ENCODE data around the gene ST3GAL6.

Gene ST3GAL6

GRCh38 chr3:98740324-98740723 is 22.8 kb upstream of the ST3GAL6 start:
- no peak for DNase-seq (ENCODE audit: low spot score)

DNA sequence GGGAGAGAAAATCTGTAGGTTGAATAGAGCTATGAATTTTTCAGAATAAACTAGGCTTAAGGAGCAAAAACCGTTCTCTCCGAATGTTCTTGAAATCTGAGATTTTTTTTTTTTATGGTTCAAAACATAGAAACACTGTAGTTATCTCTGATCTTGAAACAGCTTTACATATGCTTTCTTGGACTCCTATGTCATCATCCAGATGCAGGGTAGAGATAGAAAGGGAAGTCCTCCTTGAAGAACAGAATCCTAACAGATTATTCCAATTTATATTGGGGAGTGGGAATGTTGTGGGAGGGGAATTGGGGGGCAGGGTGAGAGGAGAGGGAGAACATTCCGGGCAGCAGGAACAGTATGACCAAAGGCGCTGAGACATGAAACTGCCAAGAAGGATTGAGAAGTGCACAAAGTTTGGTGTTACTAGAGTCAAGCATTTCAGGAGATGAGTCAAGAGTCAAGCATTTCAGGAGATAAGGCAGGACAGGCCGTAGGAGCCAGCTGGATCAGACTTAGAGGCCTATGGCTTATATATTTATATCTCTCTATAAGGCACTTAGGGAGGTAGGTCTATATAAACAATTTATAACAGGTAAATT is 21.9 kb upstream of the ST3GAL6 start:
- DNase-seq (ENCODE audit: low spot score) = no peak

GRCh38 chr3:98743071-98743470 is 20.1 kb upstream of the ST3GAL6 start:
- no peak for DNase-seq (ENCODE audit: low spot score)

DNA sequence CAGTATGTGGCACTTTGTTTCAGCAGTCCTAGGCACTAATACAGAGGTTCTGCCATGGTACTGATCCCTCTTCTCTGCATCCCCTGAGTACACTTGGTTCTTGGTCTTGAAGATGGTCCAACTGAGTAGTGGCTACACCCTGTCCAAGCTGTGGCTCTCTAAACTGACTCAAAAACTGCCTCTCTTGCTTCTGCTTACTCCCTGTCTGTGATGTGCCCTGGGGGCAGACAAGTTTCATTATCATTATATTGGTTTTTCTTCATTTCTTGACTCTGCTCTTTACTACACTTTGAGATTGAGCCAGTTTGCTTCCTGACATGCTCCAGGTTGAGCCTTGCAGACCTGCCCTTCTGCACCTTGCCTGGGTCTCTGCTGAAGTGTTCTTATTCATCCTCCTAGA is 18.9 kb upstream of the ST3GAL6 start:
- DNase-seq (ENCODE audit: low spot score) = no peak

DNA sequence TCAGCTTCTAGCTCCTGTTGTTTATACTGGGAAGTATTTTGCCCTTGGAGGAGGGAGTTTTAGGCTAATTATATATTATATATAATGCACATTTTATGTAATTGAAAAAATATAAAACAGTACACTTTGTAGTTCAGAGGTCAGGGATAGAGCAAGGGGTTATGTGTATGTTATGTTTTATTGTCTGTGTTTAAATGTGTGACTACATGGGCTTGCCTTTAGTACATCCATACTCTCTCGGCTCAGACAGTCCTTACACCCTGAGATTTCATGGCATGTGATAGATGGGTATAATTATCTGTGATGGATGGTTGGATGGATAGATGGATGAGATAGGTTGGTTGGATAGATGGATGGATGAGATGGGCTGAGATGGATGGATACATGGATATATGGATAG is 17.4 kb upstream of the ST3GAL6 start:
- no peak for DNase-seq (ENCODE audit: low spot score)

DNA sequence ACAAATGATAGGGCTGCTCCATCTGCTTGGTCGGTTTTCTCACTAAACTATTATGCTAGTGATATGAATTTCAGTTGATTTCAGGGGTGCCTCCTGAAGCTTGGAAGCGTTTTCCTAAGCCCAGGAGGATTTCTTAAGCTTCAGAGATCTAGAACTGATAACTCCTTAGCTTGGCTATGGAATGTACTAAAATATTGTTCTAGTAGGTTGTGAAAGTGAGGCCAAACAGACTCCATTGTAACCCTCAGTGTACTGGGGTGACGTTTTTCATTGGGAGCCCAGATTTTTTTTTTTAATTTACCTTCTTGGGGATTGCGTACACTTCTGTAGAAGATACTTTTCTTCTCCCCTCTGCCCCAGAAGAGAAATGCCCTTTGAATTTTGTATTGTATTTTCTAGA is 17.0 kb upstream of the ST3GAL6 start:
- no peak for DNase-seq (ENCODE audit: low spot score)

- no peak for DNase-seq (ENCODE audit: low spot score)
Measured at GRCh38 chr3:98746882-98747281, 16.3 kb upstream of the ST3GAL6 start.

DNA sequence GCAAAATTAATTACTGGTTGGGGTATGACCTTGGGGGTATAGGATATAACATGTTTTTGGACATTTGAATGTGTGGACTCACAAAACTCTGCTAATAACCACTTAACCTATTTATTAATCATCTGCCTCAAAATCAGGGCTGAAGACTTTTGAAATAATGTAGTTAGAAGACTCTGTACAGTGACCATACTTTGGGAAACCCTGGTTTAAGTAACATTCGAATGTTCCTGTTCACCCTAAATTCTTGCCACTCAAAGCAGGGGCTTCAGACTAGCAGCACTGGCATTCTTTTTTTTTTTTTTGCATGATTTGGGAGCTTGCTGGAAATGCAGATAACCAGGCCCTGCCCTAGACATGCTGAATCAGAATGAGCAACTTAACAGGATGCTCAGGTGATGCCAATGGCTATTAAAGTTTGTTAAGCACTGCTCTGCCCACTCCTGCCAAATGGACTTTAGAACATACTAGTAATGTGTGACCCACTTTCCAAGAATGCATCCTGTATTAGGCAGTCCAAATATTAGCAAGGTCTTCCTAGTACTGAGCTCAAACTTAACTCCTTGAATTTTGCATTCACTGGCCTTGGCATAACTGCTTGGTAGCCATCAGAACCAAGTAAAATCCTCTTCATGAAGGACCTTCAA is 12.7 kb upstream of the ST3GAL6 start:
- no peak for DNase-seq (ENCODE audit: low spot score)

- no peak for DNase-seq (ENCODE audit: low spot score)
Measured at GRCh38 chr3:98754483-98754882, 8.7 kb upstream of the ST3GAL6 start.

DNA sequence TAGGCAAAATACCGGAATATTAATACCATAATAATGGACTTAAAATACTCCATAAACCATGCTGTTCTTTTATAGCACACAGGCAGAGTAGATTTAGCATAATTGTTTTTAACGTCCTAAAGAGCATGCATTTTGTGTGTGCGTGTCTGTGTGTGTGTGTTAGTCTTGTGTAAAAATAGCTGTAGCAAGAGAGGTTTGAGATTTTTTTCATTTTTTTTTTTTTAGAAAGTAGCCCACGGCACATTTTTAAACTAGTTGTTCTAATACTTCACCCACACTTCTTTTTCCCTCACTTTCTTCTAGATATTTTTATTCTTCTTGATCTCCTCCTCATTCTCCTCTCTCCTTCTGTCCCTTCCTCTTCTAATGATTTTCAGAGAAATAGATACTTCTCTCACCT is 7.5 kb upstream of the ST3GAL6 start:
- DNase-seq (ENCODE audit: low spot score) = no peak

GRCh38 chr3:98759629-98760028 is 3.5 kb upstream of the ST3GAL6 start:
- DNase-seq (ENCODE audit: low spot score) = no peak

DNA sequence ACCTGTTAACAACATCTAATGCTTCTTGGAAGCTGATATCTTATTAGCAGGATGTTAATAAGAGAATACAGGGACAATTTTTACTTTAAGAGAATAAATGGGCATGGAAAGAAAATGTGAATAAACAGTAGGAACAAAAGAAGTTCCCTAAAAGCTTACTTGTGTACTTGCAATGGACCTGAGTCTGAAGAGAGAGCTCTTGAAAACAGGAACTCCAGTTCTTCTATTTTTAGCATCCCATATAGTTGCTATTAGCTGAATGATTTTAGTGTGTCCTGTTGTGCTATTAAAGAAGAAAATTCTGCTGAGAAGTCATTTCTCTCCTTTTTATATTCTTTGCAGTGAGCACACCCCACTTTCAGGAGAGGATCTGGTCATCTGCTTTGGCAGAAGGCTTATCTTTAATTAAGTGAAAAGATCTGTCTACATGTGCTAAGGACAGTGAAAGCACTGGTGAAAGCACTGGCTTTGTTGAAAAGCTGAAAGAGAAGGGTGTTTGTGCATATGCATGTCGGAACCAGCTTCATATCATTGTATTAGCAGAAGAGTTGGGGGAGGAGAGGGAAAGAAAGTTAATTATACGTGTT is 1.4 kb upstream of the ST3GAL6 start:
- no peak for DNase-seq (ENCODE audit: low spot score)

- DNase-seq (ENCODE audit: low spot score) = no peak
Measured at GRCh38 chr3:98763819-98764418, 779 bp downstream of the ST3GAL6 start.

DNA sequence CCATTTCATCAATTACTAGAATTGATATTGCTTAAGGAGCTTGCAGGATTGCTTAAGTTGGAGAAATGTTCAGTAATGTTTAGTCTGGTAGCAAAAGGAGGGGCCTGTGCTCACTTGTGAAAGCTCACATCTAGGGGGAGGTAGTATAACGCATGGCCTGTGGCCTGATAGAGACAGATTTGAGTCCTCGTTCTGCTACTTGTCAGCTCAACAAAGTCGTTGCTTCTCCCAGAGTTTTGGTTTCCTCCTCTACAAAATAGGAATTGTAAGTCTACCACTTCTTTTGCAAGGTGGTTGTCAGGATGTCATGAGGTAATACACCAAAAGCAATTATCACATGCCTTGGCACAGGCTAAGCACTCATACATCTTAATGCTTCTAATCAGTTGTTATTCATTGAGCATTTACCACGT is 1.3 kb downstream of the ST3GAL6 start:
- no peak for DNase-seq (ENCODE audit: low spot score)

- DNase-seq (ENCODE audit: low spot score) = no peak
Measured at GRCh38 chr3:98765721-98766120, 2.6 kb downstream of the ST3GAL6 start.

DNA sequence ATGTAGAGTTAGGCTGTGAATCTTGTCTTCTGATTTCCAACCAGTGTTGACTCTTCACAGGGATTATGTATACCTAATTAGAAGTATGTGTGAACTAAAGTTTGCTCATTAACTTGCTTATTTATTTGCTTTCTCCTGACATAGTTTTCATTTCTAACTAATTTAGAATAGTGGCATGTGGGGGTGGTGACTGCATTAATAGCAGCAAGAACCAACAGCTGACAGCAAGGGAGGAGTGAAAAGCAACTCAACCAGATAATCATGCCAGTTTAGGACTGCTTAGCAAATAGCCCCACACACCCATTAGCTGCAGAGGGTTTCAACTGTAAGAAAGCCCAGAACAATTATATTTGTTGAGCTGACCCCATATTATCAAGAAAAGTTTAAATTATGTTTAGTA is 3.8 kb downstream of the ST3GAL6 start:
- DNase-seq (ENCODE audit: low spot score) = no peak

GRCh38 chr3:98768961-98769360 is 5.8 kb downstream of the ST3GAL6 start:
- DNase-seq (ENCODE audit: low spot score) = no peak

- DNase-seq (ENCODE audit: low spot score) = no peak
Measured at GRCh38 chr3:98769448-98769847, 6.3 kb downstream of the ST3GAL6 start.

GRCh38 chr3:98770261-98771039 is 7.3 kb downstream of the ST3GAL6 start:
- no peak for DNase-seq (ENCODE audit: low spot score)

DNA sequence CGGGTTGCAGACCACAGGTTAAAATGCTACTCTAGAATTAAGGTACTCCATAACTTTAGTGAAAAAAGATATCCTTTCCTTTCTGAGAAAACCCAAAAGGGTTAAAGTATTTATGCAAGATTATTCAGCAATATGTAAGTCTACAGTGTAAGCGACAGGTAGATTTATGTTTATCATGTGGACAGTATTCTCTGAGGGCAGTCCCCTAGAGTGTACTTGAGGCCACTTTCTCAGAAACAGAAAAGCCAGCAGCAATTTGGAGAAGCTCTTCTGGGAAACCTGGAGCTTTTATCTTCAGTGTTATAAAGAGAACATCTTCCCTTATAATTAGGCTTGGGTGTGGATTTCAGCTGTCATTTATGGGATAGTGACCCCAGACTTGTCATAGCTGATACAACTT is 8.9 kb downstream of the ST3GAL6 start:
- no peak for DNase-seq (ENCODE audit: low spot score)

DNA sequence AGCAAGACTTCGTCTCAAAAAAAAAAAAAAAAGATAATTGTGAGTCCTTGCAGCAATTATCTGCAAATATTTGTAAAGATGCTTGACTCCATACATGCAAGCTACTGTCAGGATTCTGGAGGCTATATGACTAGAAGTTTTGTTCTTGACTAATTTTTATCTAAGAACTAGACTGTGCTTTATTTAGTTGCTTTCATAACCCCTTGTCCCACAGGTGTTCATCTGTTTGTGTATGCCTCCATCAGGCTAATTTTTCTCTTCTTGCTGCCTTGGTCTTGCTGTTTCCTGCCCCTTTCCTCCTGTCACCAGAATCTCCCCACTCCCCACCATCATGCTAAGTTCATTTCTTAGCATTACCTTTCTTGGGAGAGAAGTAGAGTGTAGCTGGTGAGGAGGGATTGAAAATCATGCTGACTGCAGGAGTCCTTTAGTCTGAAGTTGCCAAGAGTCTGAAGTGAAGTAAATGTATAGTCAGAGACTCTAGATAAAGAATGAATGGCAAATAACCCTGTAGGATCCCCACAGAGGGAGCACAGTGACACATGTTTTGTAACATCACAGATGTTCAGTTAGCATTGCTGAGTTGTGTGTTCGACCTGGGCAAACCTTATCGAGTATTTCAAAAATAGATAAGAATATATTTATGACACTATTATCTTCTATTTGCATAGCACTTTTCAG is 12.5 kb downstream of the ST3GAL6 start:
- DNase-seq (ENCODE audit: low spot score) = no peak

DNA sequence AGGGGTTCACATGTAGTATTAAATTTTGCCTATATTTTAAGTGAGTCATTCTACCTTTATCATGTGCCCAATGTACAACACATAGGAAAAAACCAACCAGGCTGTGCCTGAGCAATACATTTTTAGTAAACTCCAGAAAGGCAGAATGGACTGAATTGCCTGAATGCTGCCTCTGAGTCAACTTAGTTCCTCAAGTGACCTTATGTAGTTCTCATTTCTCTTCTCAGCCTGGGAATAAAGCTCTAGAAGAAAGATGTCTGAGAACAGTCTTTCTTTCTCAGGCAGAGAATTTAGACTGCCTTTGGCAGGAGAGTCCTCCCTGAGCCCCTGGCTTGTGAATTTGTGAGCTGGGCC is 13.0 kb downstream of the ST3GAL6 start:
- DNase-seq (ENCODE audit: low spot score) = no peak

Data from iPS-NIHi11 (cell line).